Measurements from ENCODE around the gene TCF4.

DNA sequence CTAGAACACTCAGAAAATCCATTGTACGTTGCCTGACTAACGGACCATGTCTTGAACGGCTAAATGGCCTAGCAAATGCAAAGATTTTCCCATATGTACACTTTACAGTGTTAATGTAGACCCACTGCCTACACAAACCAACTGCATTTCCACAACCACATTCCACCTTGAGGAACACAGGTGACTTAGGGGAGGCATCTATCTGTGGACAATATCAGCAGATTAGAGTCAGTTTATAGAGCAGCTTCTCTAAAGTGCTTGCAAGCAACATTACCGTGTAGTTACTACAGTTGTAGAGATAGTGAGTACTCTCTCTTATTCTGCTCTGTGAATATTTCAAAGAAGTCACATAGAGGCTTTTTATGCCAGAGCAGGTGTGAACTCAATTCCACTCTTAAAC lies 139.6 kb downstream of the TCF4 start:
- TF ChIP-seq, protein P1, sequence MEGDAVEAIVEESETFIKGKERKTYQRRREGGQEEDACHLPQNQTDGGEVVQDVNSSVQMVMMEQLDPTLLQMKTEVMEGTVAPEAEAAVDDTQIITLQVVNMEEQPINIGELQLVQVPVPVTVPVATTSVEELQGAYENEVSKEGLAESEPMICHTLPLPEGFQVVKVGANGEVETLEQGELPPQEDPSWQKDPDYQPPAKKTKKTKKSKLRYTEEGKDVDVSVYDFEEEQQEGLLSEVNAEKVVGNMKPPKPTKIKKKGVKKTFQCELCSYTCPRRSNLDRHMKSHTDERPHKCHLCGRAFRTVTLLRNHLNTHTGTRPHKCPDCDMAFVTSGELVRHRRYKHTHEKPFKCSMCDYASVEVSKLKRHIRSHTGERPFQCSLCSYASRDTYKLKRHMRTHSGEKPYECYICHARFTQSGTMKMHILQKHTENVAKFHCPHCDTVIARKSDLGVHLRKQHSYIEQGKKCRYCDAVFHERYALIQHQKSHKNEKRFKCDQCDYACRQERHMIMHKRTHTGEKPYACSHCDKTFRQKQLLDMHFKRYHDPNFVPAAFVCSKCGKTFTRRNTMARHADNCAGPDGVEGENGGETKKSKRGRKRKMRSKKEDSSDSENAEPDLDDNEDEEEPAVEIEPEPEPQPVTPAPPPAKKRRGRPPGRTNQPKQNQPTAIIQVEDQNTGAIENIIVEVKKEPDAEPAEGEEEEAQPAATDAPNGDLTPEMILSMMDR (IDR thresholded peaks at IDR 0.05; ENCODE audit: low read length), result no peak
- no peak for TF ChIP-seq EZH2 (optimal IDR thresholded peaks at IDR 0.05; ENCODE audit: low read depth, low read length)
